ENCODE results near the gene ZNF423.

Gene ZNF423

GRCh38 chr16:49663081-49664065 lies 192.5 kb downstream of the ZNF423 start:
- DNase-seq (ENCODE audit: low spot score) = no peak

- DNase-seq (ENCODE audit: low spot score) = no peak
These were observed 193.3 kb downstream of the ZNF423 start for GRCh38 chr16:49662569-49662968.

GRCh38 chr16:49661465-49662187 lies 194.3 kb downstream of the ZNF423 start:
- no peak for DNase-seq (ENCODE audit: low spot score)

GRCh38 chr16:49660626-49661025 lies 195.3 kb downstream of the ZNF423 start:
- no peak for DNase-seq (ENCODE audit: low spot score)

GRCh38 chr16:49659356-49659755 lies 196.6 kb downstream of the ZNF423 start:
- DNase-seq (ENCODE audit: low spot score) = no peak

GRCh38 chr16:49658531-49658930 lies 197.4 kb downstream of the ZNF423 start:
- no peak for DNase-seq (ENCODE audit: low spot score)

GRCh38 chr16:49657736-49658465 lies 198.0 kb downstream of the ZNF423 start:
- no peak for DNase-seq (ENCODE audit: low spot score)

GRCh38 chr16:49654425-49654824 lies 201.5 kb downstream of the ZNF423 start:
- no peak for DNase-seq (ENCODE audit: low spot score)

GRCh38 chr16:49653577-49653976 lies 202.3 kb downstream of the ZNF423 start:
- DNase-seq (ENCODE audit: low spot score) = no peak

GRCh38 chr16:49653173-49653570 lies 202.7 kb downstream of the ZNF423 start:
- DNase-seq (ENCODE audit: low spot score) = no peak

GRCh38 chr16:49652456-49653172 lies 203.3 kb downstream of the ZNF423 start:
- DNase-seq (ENCODE audit: low spot score) = no peak

- DNase-seq (ENCODE audit: low spot score) = no peak
These were observed 203.9 kb downstream of the ZNF423 start for GRCh38 chr16:49651996-49652395.

GRCh38 chr16:49651226-49651625 lies 204.7 kb downstream of the ZNF423 start:
- no peak for DNase-seq (ENCODE audit: low spot score)

- no peak for DNase-seq (ENCODE audit: low spot score)
These were observed 205.3 kb downstream of the ZNF423 start for GRCh38 chr16:49650603-49651002.

- no peak for DNase-seq (ENCODE audit: low spot score)
These were observed 206.7 kb downstream of the ZNF423 start for GRCh38 chr16:49649013-49649765.

- no peak for DNase-seq (ENCODE audit: low spot score)
These were observed 208.2 kb downstream of the ZNF423 start for GRCh38 chr16:49647673-49648072.

GRCh38 chr16:49645263-49645662 lies 210.6 kb downstream of the ZNF423 start:
- DNase-seq (ENCODE audit: low spot score) = no peak

GRCh38 chr16:49644145-49644463 lies 211.8 kb downstream of the ZNF423 start:
- no peak for DNase-seq (ENCODE audit: low spot score)

GRCh38 chr16:49643429-49644144 lies 212.3 kb downstream of the ZNF423 start:
- DNase-seq (ENCODE audit: low spot score) = no peak

GRCh38 chr16:49641250-49641649 lies 214.7 kb downstream of the ZNF423 start:
- no peak for DNase-seq (ENCODE audit: low spot score)
